OCI-LY7 (cell line): ENCODE results near the gene TAF10. TPM values are rescaled to one million over a fixed set of nuclear protein-coding genes. Genes with fewer than 3 reads are reported as not detected.

Experiments used
- BruUV-seq: library from RNA; stranded (reverse); fragments of 400-500 nt; replicated peaks from 2 replicates; lab custom pipeline; 2021; lab: Mats Ljungman, UMichigan
- CTCF ChIA-PET: fragments of 300-600 bp; sonication (Branson Sonifier 250); formaldehyde crosslinking; loops from one replicate; lab custom pipeline; 2022; ENCODE audit warnings: antibody characterized with exemption; ENCODE audit not compliant: unreplicated experiment; lab: Charles Lee
- POLR2A ChIA-PET: fragments of 300-600 bp; sonication (Branson Sonifier 250); formaldehyde crosslinking; loops from one replicate; lab custom pipeline; 2022; ENCODE audit warnings: antibody characterized with exemption; lab: Charles Lee
- DNase-seq: peaks from one replicate; pipeline ENCODE4 v3.0.0-alpha.2; 2015; ENCODE audit warnings: low spot score
- H2AFZ ChIP-seq: fragments of 200-600 bp; sonication (generic), shearing (Covaris generic); 2 replicates; pipeline ENCODE4 v1.6.1; 2014; ENCODE audit warnings: mild to moderate bottlenecking, antibody characterized with exemption, low read length, moderate library complexity
- H3K27ac ChIP-seq: fragments of 200-600 bp; sonication (generic); 2 replicates; pipeline ENCODE4 v1.5.1; 2014; ENCODE audit warnings: mixed run types, low read depth, mild to moderate bottlenecking, moderate library complexity, low read length, inconsistent platforms; ENCODE audit not compliant: poor library complexity, severe bottlenecking
- H3K36me3 ChIP-seq: fragments of 200-600 bp; sonication (generic); 2 replicates; pipeline ENCODE4 v1.6.1; 2014; ENCODE audit warnings: mild to moderate bottlenecking, antibody characterized with exemption, low read length, moderate library complexity, mixed read lengths; ENCODE audit not compliant: insufficient read depth
- H3K4me1 ChIP-seq: fragments of 200-600 bp; sonication (generic); 2 replicates; pipeline ENCODE4 v1.5.1; 2014; ENCODE audit warnings: mild to moderate bottlenecking, low read length; ENCODE audit not compliant: insufficient read depth, poor library complexity, severe bottlenecking
- H3K4me2 ChIP-seq: fragments of 200-600 bp; sonication (generic); 2 replicates; pipeline ENCODE4 v1.6.1; 2014; ENCODE audit warnings: mild to moderate bottlenecking, low read length
- H3K4me3 ChIP-seq: fragments of 200-600 bp; sonication (generic); 2 replicates; pipeline ENCODE4 v1.5.1; 2014; ENCODE audit warnings: mild to moderate bottlenecking, low read depth, low read length; ENCODE audit not compliant: poor library complexity, severe bottlenecking
- H3K79me2 ChIP-seq: fragments of 200-600 bp; sonication (generic); 2 replicates; pipeline ENCODE4 v1.6.1; 2016; ENCODE audit warnings: low read depth, mild to moderate bottlenecking, low read length, moderate library complexity, mixed read lengths; ENCODE audit not compliant: insufficient read depth
- H3K9me2 ChIP-seq: fragments of 200-600 bp; sonication (generic); 2 replicates; pipeline ENCODE4 v1.6.1; 2016; ENCODE audit warnings: mild to moderate bottlenecking, low read length, mixed read lengths; ENCODE audit not compliant: insufficient read depth
- H3K9me3 ChIP-seq: fragments of 200-600 bp; sonication (generic); 2 replicates; pipeline ENCODE4 v1.6.1; 2014; ENCODE audit warnings: mild to moderate bottlenecking, mixed run types, low read length, mixed read lengths
- H4K20me1 ChIP-seq: fragments of 200-600 bp; sonication (generic); 2 replicates; pipeline ENCODE4 v1.6.1; 2014; ENCODE audit warnings: mild to moderate bottlenecking, antibody characterized with exemption, low read length, moderate library complexity, mixed read lengths; ENCODE audit not compliant: insufficient read depth
- EZH2phosphoT487 ChIP-seq: fragments of 200-600 bp; sonication (generic); IDR thresholded peaks from 2 replicates; pipeline ENCODE4 v1.6.1; 2018; ENCODE audit warnings: low read depth, borderline replicate concordance, mild to moderate bottlenecking, mixed run types, antibody characterized with exemption, low read length, moderate library complexity, mixed read lengths
- intact Hi-C: fragments of 100-400 bp; cut with micrococcal nuclease; formaldehyde crosslinking; loops from one replicate; pipeline ENCODE4 v1.10.0; 2022; ENCODE audit not compliant: unreplicated experiment
- total RNA-seq, 2 experiments: library from RNA; depleted of rRNA in 1 of 2; stranded (reverse); fragments of >200 nt in 1 of 2; shearing (Covaris generic) in 1 of 2; gene quantifications; 2 replicates each; pipeline ENCODE4 v1.2.3, GENCODE V29; 2014 to 2022
- TF ChIP-seq, protein P1 (sequence below): fragments of 200-600 bp; sonication (generic); conservative IDR thresholded peaks from 2 replicates; pipeline ENCODE4 v1.5.1; 2014; ENCODE audit warnings: mild to moderate bottlenecking, antibody characterized with exemption, low read length, moderate library complexity, mixed read lengths

The TAF10 gene
- total RNA-seq, 2 experiments from 2014 or later: 117 to 146 TPM

DNA sequence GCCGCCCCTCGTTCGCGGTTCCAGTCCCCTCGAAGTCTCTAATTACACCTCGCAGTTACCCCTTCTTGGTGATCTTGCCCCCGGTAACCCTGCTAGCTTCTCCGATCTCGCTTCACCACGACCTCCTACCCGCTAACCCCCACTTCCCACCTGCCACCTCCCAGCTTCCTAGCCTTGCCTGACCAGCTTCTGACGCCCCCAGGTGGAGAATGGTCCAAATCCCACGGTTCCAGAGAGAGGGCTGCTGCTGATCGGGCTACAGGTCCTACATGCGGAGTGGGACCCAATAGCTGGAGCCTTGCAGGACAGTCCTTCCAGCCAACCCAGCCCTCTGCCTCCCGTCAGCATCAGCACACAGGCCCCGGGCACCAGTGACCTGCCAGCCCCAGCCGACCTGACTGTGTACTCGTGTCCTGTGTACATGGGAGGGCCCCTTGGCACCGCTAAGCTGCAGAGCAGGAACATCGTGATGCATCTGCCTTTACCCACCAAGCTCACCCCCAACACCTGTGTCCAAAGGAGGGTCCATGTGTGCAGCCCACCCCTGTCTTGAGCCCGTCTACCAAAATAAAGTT, 40.5 kb downstream of the TAF10 start:
- TF ChIP-seq EZH2phosphoT487: no peak
- TF ChIP-seq, protein P1, sequence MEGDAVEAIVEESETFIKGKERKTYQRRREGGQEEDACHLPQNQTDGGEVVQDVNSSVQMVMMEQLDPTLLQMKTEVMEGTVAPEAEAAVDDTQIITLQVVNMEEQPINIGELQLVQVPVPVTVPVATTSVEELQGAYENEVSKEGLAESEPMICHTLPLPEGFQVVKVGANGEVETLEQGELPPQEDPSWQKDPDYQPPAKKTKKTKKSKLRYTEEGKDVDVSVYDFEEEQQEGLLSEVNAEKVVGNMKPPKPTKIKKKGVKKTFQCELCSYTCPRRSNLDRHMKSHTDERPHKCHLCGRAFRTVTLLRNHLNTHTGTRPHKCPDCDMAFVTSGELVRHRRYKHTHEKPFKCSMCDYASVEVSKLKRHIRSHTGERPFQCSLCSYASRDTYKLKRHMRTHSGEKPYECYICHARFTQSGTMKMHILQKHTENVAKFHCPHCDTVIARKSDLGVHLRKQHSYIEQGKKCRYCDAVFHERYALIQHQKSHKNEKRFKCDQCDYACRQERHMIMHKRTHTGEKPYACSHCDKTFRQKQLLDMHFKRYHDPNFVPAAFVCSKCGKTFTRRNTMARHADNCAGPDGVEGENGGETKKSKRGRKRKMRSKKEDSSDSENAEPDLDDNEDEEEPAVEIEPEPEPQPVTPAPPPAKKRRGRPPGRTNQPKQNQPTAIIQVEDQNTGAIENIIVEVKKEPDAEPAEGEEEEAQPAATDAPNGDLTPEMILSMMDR: no peak
- BruUV-seq: no TSS peak
- no peak overlapping the region for H2AFZ ChIP-seq
- no peaks in the 10 kb centered on the region for H3K9me3 ChIP-seq
- no peaks in the 10 kb centered on the region for H3K9me2 ChIP-seq
- CTCF ChIA-PET: interaction anchor here (0.7 kb wide), 1 partner anchor 132 kb away, joined by 3 read pairs; no protein-coding TSS in a partner anchor
- POLR2A ChIA-PET: no interaction called here
- DNase-seq: no peak
- no peaks in the 10 kb centered on the region for H3K36me3 ChIP-seq
- H4K20me1 ChIP-seq: no peaks in the 10 kb centered on the region
- intact Hi-C loops: no loop called here
- H3K4me1 ChIP-seq: no peaks in the 10 kb centered on the region
- no peak overlapping the region for H3K4me2 ChIP-seq
- no peaks in the 10 kb centered on the region for H3K79me2 ChIP-seq
- no peak overlapping the region for H3K27ac ChIP-seq
- no peak overlapping the region for H3K4me3 ChIP-seq

DNA sequence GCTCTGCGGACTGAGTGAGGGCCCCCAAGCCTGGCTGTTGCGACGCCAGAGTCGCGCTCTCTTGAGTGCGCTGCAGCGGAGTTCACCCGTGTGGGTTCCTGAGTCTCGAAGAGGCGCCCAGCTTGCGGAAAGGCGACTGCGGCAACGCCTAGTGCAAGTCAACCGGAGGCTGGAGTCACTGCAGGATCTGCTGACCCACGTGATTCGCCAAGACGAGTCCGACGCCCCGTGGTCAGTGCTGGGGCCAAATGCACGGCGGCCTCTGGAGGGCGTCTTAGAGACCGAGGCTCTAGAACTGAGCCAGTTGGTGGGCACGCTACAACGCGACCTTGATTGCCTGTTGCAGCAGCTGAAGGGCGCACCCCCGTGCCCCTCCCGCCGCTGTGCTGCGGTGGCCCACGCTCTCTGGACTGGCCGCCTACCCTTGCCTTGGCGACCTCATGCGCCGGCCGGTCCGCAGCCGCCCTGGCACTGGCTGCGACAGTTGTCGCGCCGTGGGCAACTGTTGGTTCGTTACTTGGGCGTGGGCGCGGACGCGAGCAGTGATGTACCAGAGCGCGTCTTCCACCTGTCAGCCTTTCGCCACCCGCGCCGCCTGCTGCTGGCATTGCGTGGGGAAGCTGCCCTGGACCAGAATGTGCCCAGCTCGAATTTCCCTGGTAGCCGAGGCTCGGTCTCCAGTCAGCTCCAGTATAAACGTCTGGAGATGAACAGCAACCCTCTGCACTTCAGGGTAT, 41.2 kb downstream of the TAF10 start:
- Histone ChIP-seq H3K4me2 (no peak overlapping the region), H3K9me2 (no peaks in the 10 kb centered on the region), H3K79me2 (no peaks in the 10 kb centered on the region), H3K4me3 (no peak overlapping the region), H4K20me1 (no peaks in the 10 kb centered on the region), H3K9me3 (no peaks in the 10 kb centered on the region), H3K4me1 (no peaks in the 10 kb centered on the region), H3K27ac (no peak overlapping the region), H3K36me3 (no peaks in the 10 kb centered on the region), H2AFZ (no peak overlapping the region)
- CTCF ChIA-PET: interaction anchor here (0.7 kb wide), 1 partner anchor 132 kb away, joined by 3 read pairs; no protein-coding TSS in a partner anchor
- DNase-seq: no peak
- POLR2A ChIA-PET: no interaction called here
- no peak for TF ChIP-seq EZH2phosphoT487
- TF ChIP-seq, protein P1: no peak
- no TSS peak for BruUV-seq
- intact Hi-C loops: no loop called here

DNA sequence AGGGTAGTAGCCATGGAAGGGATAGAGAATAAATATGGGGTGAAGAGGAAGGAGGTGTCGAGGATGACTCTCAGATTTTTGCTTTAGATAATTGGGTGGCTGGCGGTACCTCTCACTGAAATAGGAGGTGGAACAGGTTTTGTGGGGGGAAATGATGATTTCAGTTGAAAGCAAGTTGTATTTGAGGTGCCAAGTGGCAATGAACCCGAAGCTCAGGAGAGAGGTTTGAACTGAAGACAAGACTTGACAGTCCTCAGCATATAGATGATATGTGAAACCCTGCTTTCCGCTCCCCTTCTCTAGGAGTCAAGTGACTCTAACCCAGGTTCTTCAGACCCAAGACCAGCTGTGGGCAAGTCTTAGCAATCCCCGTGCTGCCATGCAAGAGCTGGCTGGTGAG, 42.3 kb downstream of the TAF10 start:
- Histone ChIP-seq H4K20me1 (no peaks in the 10 kb centered on the region), H3K79me2 (no peaks in the 10 kb centered on the region), H2AFZ (no peak overlapping the region), H3K4me3 (no peak overlapping the region), H3K27ac (no peak overlapping the region), H3K36me3 (no peaks in the 10 kb centered on the region), H3K9me3 (no peaks in the 10 kb centered on the region), H3K9me2 (no peaks in the 10 kb centered on the region), H3K4me1 (no peaks in the 10 kb centered on the region), H3K4me2 (no peak overlapping the region)
- CTCF ChIA-PET: no interaction called here
- TF ChIP-seq EZH2phosphoT487: no peak
- TF ChIP-seq, protein P1: no peak
- BruUV-seq: no TSS peak
- DNase-seq: no peak
- intact Hi-C loops: no loop called here
- POLR2A ChIA-PET: interaction anchor here (0.7 to 0.8 kb wide), 2 partner anchors 9 to 102 kb away, joined by 3 to 9 read pairs; no protein-coding TSS in a partner anchor
